Activated CD4-positive, alpha-beta T cell treated with anti-CD3 and anti-CD28 coated beads for 1 hour (primary cell): ENCODE measurements around the gene TGFBR3.

Experiments used
- DNase-seq: peaks from one replicate; pipeline ENCODE4 v3.0.0-alpha.2; 2020

Gene TGFBR3

GRCh38 chr1:91750398-91750996 is 135.5 kb downstream of the TGFBR3 start:
- DNase-seq: no peak

- DNase-seq: no peak
Measured at GRCh38 chr1:91749788-91750231, 136.1 kb downstream of the TGFBR3 start.

GRCh38 chr1:91747666-91748065 is 138.3 kb downstream of the TGFBR3 start:
- DNase-seq: no peak

GRCh38 chr1:91746728-91747338 is 139.1 kb downstream of the TGFBR3 start:
- DNase-seq: no peak

GRCh38 chr1:91745640-91746373 is 140.1 kb downstream of the TGFBR3 start:
- DNase-seq: no peak

GRCh38 chr1:91744953-91745639 is 140.9 kb downstream of the TGFBR3 start:
- DNase-seq: no peak

- DNase-seq: no peak
Measured at GRCh38 chr1:91742848-91743292, 143.1 kb downstream of the TGFBR3 start.

- DNase-seq: no peak
Measured at GRCh38 chr1:91741906-91742305, 144.0 kb downstream of the TGFBR3 start.

- DNase-seq: no peak
Measured at GRCh38 chr1:91741301-91741700, 144.7 kb downstream of the TGFBR3 start.

- DNase-seq: no peak
Measured at GRCh38 chr1:91737650-91738049, 148.3 kb downstream of the TGFBR3 start.

- DNase-seq: no peak
Measured at GRCh38 chr1:91736715-91737615, 149.0 kb downstream of the TGFBR3 start.

GRCh38 chr1:91736146-91736714 is 149.7 kb downstream of the TGFBR3 start:
- DNase-seq: no peak

- no peak for DNase-seq
Measured at GRCh38 chr1:91735266-91735845, 150.6 kb downstream of the TGFBR3 start.

- no peak for DNase-seq
Measured at GRCh38 chr1:91734761-91735160, 151.2 kb downstream of the TGFBR3 start.

GRCh38 chr1:91733108-91733710 is 152.7 kb downstream of the TGFBR3 start:
- no peak for DNase-seq

GRCh38 chr1:91732291-91733107 is 153.5 kb downstream of the TGFBR3 start:
- no peak for DNase-seq

GRCh38 chr1:91731815-91732214 is 154.1 kb downstream of the TGFBR3 start:
- no peak for DNase-seq

- no peak for DNase-seq
Measured at GRCh38 chr1:91730801-91731732, 154.9 kb downstream of the TGFBR3 start.
